Measurements from ENCODE around the gene KRT17. TPM values are rescaled to one million over a fixed set of nuclear protein-coding genes. Genes with fewer than 3 reads are reported as not detected.

KRT17 gene
- polyA plus RNA-seq, 1 donor (not counting 4 experiments of a cell fraction or from before 2014, with no cell fraction given), result 8,666 TPM

GRCh38 chr17:41639492-41640473, 15.4 kb upstream of the KRT17 start:
- Histone ChIP-seq H3K9ac (ENCODE audit: control insufficient read depth, extremely low read depth, insufficient read depth, low read length) (no peak overlapping the region), H4K20me1 (ENCODE audit: control insufficient read depth, extremely low read depth, insufficient read depth, low read length) (no peaks in the 10 kb centered on the region), H3K36me3 (ENCODE audit: control insufficient read depth in 2 of 2, extremely low read depth in 1 of 2, insufficient read depth in 2 of 2, low read length in 2 of 2) (no peaks in the 10 kb centered on the region), H3K79me2 (ENCODE audit: control insufficient read depth, insufficient read depth, low read length) (no peaks in the 10 kb centered on the region), H3K9me3 (ENCODE audit: control insufficient read depth, low read depth, low read length) (no peaks in the 10 kb centered on the region), H3K4me2 (ENCODE audit: control insufficient read depth, extremely low read depth, insufficient read depth, low read depth, low read length) (no peak overlapping the region), H2AFZ (ENCODE audit: control insufficient read depth, low read length) (no peak overlapping the region), H3K27ac (ENCODE audit: control insufficient read depth, insufficient read depth, low read length) (no peak overlapping the region), H3K4me3 (ENCODE audit: control insufficient read depth in 2 of 3, extremely low read depth in 1 of 3, insufficient read depth in 2 of 3, low read depth in 1 of 3, low read length in 3 of 3) (no peak overlapping the region), H3K27me3 (ENCODE audit: control insufficient read depth, extremely low read depth, insufficient read depth, low read length) (no peaks in the 10 kb centered on the region), H3K9me1 (ENCODE audit: control insufficient read depth, extremely low read depth, insufficient read depth, low read length) (no peaks in the 10 kb centered on the region), H3K4me1 (ENCODE audit: control insufficient read depth, extremely low read depth, insufficient read depth, low read length) (peaks cover 19% of the 10 kb centered on the region)
- TF ChIP-seq, protein P1, sequence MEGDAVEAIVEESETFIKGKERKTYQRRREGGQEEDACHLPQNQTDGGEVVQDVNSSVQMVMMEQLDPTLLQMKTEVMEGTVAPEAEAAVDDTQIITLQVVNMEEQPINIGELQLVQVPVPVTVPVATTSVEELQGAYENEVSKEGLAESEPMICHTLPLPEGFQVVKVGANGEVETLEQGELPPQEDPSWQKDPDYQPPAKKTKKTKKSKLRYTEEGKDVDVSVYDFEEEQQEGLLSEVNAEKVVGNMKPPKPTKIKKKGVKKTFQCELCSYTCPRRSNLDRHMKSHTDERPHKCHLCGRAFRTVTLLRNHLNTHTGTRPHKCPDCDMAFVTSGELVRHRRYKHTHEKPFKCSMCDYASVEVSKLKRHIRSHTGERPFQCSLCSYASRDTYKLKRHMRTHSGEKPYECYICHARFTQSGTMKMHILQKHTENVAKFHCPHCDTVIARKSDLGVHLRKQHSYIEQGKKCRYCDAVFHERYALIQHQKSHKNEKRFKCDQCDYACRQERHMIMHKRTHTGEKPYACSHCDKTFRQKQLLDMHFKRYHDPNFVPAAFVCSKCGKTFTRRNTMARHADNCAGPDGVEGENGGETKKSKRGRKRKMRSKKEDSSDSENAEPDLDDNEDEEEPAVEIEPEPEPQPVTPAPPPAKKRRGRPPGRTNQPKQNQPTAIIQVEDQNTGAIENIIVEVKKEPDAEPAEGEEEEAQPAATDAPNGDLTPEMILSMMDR (optimal IDR thresholded peaks at IDR 0.05 in 1 of 3, IDR thresholded peaks at IDR 0.05 in 1 of 3, conservative IDR thresholded peaks at IDR 0.05 in 1 of 3; ENCODE audit: extremely low read depth in 1 of 3, insufficient read depth in 2 of 3, low read length in 3 of 3), result no peak
- TF ChIP-seq EZH2 (IDR thresholded peaks at IDR 0.05; ENCODE audit: low read length), result no peak
- DNase-seq (ENCODE audit: low read depth, low spot score) (no peak), FAIRE-seq (no peak)
- dilution Hi-C loops (cut with MboI; ENCODE audit: extremely low pct_ligation_motif_present, low sequenced_read_pairs), result no loop called here

- Histone ChIP-seq H2AFZ (ENCODE audit: control insufficient read depth, low read length) (no peak overlapping the region), H3K36me3 (ENCODE audit: control insufficient read depth in 2 of 2, extremely low read depth in 1 of 2, insufficient read depth in 2 of 2, low read length in 2 of 2) (no peaks in the 10 kb centered on the region), H3K4me1 (ENCODE audit: control insufficient read depth, extremely low read depth, insufficient read depth, low read length) (peaks cover 22% of the 10 kb centered on the region), H3K9ac (ENCODE audit: control insufficient read depth, extremely low read depth, insufficient read depth, low read length) (no peak overlapping the region), H3K79me2 (ENCODE audit: control insufficient read depth, insufficient read depth, low read length) (no peaks in the 10 kb centered on the region), H3K9me3 (ENCODE audit: control insufficient read depth, low read depth, low read length) (no peaks in the 10 kb centered on the region), H3K9me1 (ENCODE audit: control insufficient read depth, extremely low read depth, insufficient read depth, low read length) (no peaks in the 10 kb centered on the region), H3K27ac (ENCODE audit: control insufficient read depth, insufficient read depth, low read length) (no peak overlapping the region), H3K27me3 (ENCODE audit: control insufficient read depth, extremely low read depth, insufficient read depth, low read length) (no peaks in the 10 kb centered on the region), H3K4me3 (ENCODE audit: control insufficient read depth in 2 of 3, extremely low read depth in 1 of 3, insufficient read depth in 2 of 3, low read depth in 1 of 3, low read length in 3 of 3) (no peak overlapping the region), H4K20me1 (ENCODE audit: control insufficient read depth, extremely low read depth, insufficient read depth, low read length) (no peaks in the 10 kb centered on the region), H3K4me2 (ENCODE audit: control insufficient read depth, extremely low read depth, insufficient read depth, low read depth, low read length) (no peak overlapping the region)
- DNase-seq (ENCODE audit: low read depth, low spot score), result no peak
- TF ChIP-seq EZH2 (IDR thresholded peaks at IDR 0.05; ENCODE audit: low read length), result no peak
- TF ChIP-seq, protein P1 (optimal IDR thresholded peaks at IDR 0.05 in 1 of 3, IDR thresholded peaks at IDR 0.05 in 1 of 3, conservative IDR thresholded peaks at IDR 0.05 in 1 of 3; ENCODE audit: extremely low read depth in 1 of 3, insufficient read depth in 2 of 3, low read length in 3 of 3), result no peak
- FAIRE-seq, result no peak
- dilution Hi-C loops (cut with MboI; ENCODE audit: extremely low pct_ligation_motif_present, low sequenced_read_pairs), result no loop called here
Measured at GRCh38 chr17:41638941-41639340, 14.6 kb upstream of the KRT17 start.

Data from keratinocyte (primary cell).